Mammary epithelial cell (primary cell): ENCODE data around the gene DENND1C.

ENCODE experiments used
- EZH2 ChIP-seq: IDR thresholded peaks from 2 replicates; pipeline ENCODE4 v1.6.1; 2012; ENCODE audit warnings: low read length, inconsistent platforms, borderline replicate concordance
- TF ChIP-seq, protein P1 (sequence below), 2 donors: IDR thresholded peaks in 1 of 2; conservative IDR thresholded peaks in 1 of 2; 2 replicates each; pipeline ENCODE4 v1.5.1; 2011 to 2012; ENCODE audit warnings: inconsistent platforms in 2 of 2, low read length in 2 of 2, mild to moderate bottlenecking in 2 of 2, control low read depth in 1 of 2, low read depth in 1 of 2; ENCODE audit not compliant: insufficient read depth in 1 of 2; ENCODE audit errors: extremely low read depth in 1 of 2

DNA sequence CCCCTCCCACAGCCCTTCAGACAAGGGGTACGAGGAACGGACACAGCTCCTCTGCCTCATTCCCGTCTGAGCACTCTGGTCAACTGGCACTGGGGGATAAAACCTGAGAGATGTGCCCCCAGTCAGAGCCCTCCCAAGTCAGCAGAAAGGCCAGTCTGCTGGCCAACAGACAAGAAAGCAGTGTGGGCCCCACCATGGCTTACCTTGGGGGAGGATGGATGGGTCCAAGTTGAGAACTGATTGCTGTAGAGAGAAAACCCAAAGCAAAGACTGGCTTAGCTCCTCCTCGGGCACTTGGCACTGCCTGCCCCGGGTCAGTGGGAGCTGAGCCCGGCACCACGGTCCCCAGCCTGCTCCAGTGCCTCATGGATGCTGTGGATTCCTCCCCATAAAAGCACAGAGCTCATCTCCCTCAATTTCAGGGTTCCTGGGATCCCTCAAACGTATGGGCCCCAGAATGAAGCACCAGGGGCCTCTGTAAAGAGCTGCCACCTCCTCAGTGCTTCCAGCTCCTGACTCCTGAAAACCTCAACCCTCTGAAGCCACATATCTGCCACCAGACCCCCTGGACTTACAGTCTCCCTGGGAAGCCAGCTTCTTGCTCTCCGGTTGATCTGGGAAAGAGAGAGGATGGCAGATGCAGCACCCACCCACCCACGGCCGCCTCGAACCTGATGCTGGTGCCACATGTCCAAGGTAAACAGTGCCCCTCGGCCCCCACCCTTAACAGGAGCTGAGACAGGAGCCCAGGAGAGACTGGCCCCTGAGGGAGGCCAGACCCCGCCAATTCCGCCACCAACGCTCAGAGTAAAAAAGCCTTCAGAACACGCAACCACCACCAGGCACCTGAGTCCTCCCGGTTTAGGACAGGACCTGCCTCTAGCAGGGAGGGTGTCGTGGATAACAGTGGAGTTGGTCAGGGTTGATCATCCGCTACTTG lies 60.2 kb downstream of the DENND1C start:
- TF ChIP-seq, protein P1, sequence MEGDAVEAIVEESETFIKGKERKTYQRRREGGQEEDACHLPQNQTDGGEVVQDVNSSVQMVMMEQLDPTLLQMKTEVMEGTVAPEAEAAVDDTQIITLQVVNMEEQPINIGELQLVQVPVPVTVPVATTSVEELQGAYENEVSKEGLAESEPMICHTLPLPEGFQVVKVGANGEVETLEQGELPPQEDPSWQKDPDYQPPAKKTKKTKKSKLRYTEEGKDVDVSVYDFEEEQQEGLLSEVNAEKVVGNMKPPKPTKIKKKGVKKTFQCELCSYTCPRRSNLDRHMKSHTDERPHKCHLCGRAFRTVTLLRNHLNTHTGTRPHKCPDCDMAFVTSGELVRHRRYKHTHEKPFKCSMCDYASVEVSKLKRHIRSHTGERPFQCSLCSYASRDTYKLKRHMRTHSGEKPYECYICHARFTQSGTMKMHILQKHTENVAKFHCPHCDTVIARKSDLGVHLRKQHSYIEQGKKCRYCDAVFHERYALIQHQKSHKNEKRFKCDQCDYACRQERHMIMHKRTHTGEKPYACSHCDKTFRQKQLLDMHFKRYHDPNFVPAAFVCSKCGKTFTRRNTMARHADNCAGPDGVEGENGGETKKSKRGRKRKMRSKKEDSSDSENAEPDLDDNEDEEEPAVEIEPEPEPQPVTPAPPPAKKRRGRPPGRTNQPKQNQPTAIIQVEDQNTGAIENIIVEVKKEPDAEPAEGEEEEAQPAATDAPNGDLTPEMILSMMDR (conservative IDR thresholded peaks at IDR 0.05 in 1 of 2, IDR thresholded peaks at IDR 0.05 in 1 of 2; ENCODE audit: extremely low read depth in 1 of 2, insufficient read depth in 1 of 2, low read depth in 1 of 2, low read length in 2 of 2), result no peak
- TF ChIP-seq EZH2, result no peak
